Right lobe of liver (tissue), 4 donors: ENCODE results near the gene H6PD.

ENCODE experiments used
- CTCF ChIP-seq, 4 donors: fragments of 200-600 bp in 3 of 4; fragments of 450-650 bp in 1 of 4; IDR thresholded peaks; one replicate each; pipeline versions ENCODE4 v1.5.1 to v1.8.0; 2016 to 2022; ENCODE audit warnings: antibody characterized with exemption in 4 of 4, mild to moderate bottlenecking in 2 of 4
- POLR2A ChIP-seq: fragments of 450-650 bp; IDR thresholded peaks from one replicate; pipeline ENCODE4 v1.6.1; 2017; ENCODE audit warnings: antibody characterized with exemption, mild to moderate bottlenecking
- donor health status: DM: no; HTN: no; CAD: no.
- donor health status: DM: no; HTN: no; CAD: no.
- donor health status: DM: no; HTN: yes; CAD: no.

- TF ChIP-seq CTCF (IDR thresholded peaks at IDR 0.05) = no peak
- TF ChIP-seq POLR2A = no peak
These were observed 36.7 kb downstream of the H6PD start for GRCh38 chr1:9271283-9271682.
